Calu3 (cell line): ENCODE measurements around the gene PRELID3B. TPM values are rescaled to one million over a fixed set of nuclear protein-coding genes. Genes with fewer than 3 reads are reported as not detected.

ENCODE experiments used
- Bru-seq: library from RNA; stranded (reverse); fragments of 400-500 nt; gene quantifications from one replicate; lab custom pipeline; 2021; lab: Mats Ljungman, UMichigan
- BruChase-seq, 2 experiments: library from RNA; stranded (reverse); fragments of 400-500 nt; gene quantifications; one replicate each; lab custom pipeline; 2021; lab: Mats Ljungman, UMichigan
- BruUV-seq: library from RNA; stranded (reverse); fragments of 400-500 nt; replicated peaks from 2 replicates; lab custom pipeline; 2021; lab: Mats Ljungman, UMichigan
- CTCF ChIA-PET: fragments of 300-600 bp; sonication (Branson Sonifier 250); formaldehyde crosslinking; loops from one replicate; lab custom pipeline; 2022; ENCODE audit warnings: antibody characterized with exemption; lab: Charles Lee
- DNase-seq: peaks from one replicate; pipeline ENCODE4 v3.0.0; 2022
- H3K27ac Mint-ChIP-seq: one replicate; pipeline ENCODE4 v1.8.0; 2022; ENCODE audit warnings: mixed read lengths; ENCODE audit not compliant: unreplicated experiment
- H3K27me3 Mint-ChIP-seq: one replicate; pipeline ENCODE4 v1.8.0; 2022; ENCODE audit warnings: mixed read lengths; ENCODE audit not compliant: unreplicated experiment
- H3K36me3 Mint-ChIP-seq: one replicate; pipeline ENCODE4 v1.8.0; 2022; ENCODE audit warnings: mild to moderate bottlenecking, moderate library complexity, mixed read lengths; ENCODE audit not compliant: insufficient read depth, unreplicated experiment
- H3K4me1 Mint-ChIP-seq: one replicate; pipeline ENCODE4 v1.8.0; 2022; ENCODE audit warnings: mild to moderate bottlenecking, low read depth, mixed read lengths; ENCODE audit not compliant: unreplicated experiment
- H3K4me3 Mint-ChIP-seq: one replicate; pipeline ENCODE4 v1.8.0; 2022; ENCODE audit warnings: mild to moderate bottlenecking, low read depth, moderate library complexity, mixed read lengths; ENCODE audit not compliant: unreplicated experiment
- H3K9me3 Mint-ChIP-seq: one replicate; pipeline ENCODE4 v1.8.0; 2022; ENCODE audit warnings: low read depth, mixed read lengths; ENCODE audit not compliant: unreplicated experiment
- intact Hi-C: fragments of 100-400 bp; cut with micrococcal nuclease; formaldehyde crosslinking; loops from one replicate; pipeline ENCODE4 v1.10.0; 2022; ENCODE audit not compliant: unreplicated experiment
- long read RNA-seq: library from polyadenylated mRNA; stranded (forward); transcript quantifications from one replicate; pipeline ENCODE4 v2.0.0, GENCODE V29; 2022
- total RNA-seq: library from RNA; stranded (reverse); gene quantifications from 2 replicates; pipeline ENCODE4 v1.2.3, GENCODE V29; 2022
- TF ChIP-seq, protein P1 (sequence below): fragments of 200-600 bp; IDR thresholded peaks from one replicate; pipeline ENCODE4 v1.8.0; 2022; ENCODE audit warnings: antibody characterized with exemption; ENCODE audit not compliant: unreplicated experiment

PRELID3B gene
- total RNA-seq (128 and 136 TPM in 2 replicates), Bru-seq, nascent RNA (percentile 96 among the genes with signal in this experiment), BruChase-seq, experiment 1, labeled RNA remaining after a 6-hour chase (percentile 99 among the genes with signal in this experiment), BruChase-seq, experiment 2, labeled RNA remaining after a 2-hour chase (percentile 98 among the genes with signal in this experiment)
- long read RNA-seq, transcript PRELID3B-203 (6 exons, 704 nt): minor isoform, 8 of 213 reads
- long read RNA-seq, transcript PRELID3B-202 (5 exons, 943 nt): minor isoform, 12 of 213 reads
- long read RNA-seq, transcript PRELID3B-201 (6 exons, 2,626 nt): major isoform, 179 of 213 reads
- long read RNA-seq, partial matches to known transcripts: 2 of 213 reads
- long read RNA-seq, other reads (novel, unspliced or antisense): 12 of 213 reads

DNA sequence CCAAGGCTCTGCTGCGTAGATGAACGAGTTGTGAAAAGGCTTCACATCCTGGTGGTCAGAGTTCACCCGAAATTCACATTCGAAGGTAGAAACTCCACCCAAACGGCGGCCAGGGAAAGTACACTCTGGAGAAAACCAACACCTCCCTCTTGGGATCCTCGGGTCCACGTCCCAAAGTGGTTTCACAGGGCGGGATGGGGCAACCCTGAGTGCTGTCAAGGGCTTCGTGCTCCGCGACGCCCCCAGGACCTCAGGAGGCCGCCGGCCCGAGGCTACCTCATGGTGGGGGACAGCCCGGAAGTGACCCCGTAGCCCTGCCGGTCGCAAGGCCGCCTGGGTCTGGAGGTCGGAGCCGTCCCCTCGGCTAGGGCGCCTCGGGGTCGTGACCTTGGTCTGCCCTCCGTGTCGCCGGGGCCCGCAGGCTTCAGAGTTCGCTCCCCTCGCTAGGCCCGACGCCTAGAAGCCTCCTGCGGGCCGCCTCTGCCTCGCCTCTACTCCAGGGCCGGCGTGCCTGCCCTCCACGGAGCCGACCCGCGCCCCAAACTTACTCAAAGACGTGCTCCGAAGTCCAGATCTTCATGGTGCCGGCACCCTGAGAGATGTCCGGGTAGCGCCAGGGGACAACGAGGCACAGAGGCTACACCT lies at the start of gene PRELID3B:
Gene PRELID3B (minus strand): TSS at position 636 of the 645 bp plus-strand sequence. CDS start 56 bp downstream, at position 580.
- H3K27ac Mint-ChIP-seq: peak within 1 kb of the TSS; percentile 43
- intact Hi-C loops: no loop called here
- BruUV-seq: no TSS peak
- H3K4me3 Mint-ChIP-seq: peak within 1 kb of the TSS; percentile 63
- CTCF ChIA-PET: interaction anchor here (0.6 to 0.9 kb wide), 3 partner anchors 10 to 794 kb away, joined by 3 read pairs; partner anchors contain the start of gene ATP5F1E
- no peaks in the 10 kb centered on the region for H3K9me3 Mint-ChIP-seq
- TF ChIP-seq, protein P1, sequence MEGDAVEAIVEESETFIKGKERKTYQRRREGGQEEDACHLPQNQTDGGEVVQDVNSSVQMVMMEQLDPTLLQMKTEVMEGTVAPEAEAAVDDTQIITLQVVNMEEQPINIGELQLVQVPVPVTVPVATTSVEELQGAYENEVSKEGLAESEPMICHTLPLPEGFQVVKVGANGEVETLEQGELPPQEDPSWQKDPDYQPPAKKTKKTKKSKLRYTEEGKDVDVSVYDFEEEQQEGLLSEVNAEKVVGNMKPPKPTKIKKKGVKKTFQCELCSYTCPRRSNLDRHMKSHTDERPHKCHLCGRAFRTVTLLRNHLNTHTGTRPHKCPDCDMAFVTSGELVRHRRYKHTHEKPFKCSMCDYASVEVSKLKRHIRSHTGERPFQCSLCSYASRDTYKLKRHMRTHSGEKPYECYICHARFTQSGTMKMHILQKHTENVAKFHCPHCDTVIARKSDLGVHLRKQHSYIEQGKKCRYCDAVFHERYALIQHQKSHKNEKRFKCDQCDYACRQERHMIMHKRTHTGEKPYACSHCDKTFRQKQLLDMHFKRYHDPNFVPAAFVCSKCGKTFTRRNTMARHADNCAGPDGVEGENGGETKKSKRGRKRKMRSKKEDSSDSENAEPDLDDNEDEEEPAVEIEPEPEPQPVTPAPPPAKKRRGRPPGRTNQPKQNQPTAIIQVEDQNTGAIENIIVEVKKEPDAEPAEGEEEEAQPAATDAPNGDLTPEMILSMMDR: no peak
- peaks cover 4% of the 10 kb centered on the region for H3K27me3 Mint-ChIP-seq
- peaks cover 21% of the 10 kb centered on the region for H3K4me1 Mint-ChIP-seq
- H3K36me3 Mint-ChIP-seq: peaks cover 55% of the 10 kb centered on the region
- peak; percentile 45 for DNase-seq

DNA sequence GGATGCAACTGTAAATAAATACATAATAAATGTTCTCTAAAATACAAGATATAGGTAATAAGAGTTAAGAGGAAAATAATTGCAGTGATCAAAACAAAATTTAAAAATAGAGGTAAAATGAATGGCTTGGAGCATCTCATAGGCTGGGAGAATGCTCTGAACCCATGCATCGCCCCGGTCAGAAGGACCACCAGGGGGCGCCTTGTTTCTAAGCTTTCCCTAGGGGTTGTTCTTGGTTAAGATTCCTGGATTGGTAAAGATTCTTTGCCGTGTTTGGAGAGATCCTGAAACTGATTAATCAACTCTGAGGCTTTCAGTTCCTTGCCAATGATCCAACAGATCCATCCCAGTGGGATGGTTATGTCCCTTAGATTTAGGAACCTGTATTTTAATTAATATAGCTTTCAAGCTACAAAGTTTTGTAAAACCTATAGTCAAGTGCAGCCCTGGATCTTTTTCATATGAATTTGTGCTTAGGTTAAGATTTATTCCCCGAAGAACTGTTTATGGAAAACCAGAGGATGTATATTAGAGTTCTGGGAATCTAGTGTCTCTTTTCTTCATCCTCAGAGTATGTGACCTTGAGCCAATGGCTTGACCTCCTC lies 45.3 kb upstream of the PRELID3B start:
- BruUV-seq: no TSS peak
- H3K36me3 Mint-ChIP-seq: no peaks in the 10 kb centered on the region
- H3K27ac Mint-ChIP-seq: no peak overlapping the region
- no peaks in the 10 kb centered on the region for H3K4me1 Mint-ChIP-seq
- no peaks in the 10 kb centered on the region for H3K9me3 Mint-ChIP-seq
- TF ChIP-seq, protein P1: peak; percentile 86
- intact Hi-C loops: loop anchor here (1.0 to 5.0 kb wide), 7 partner anchors 39 to 367 kb away; no protein-coding TSS in a partner anchor
- CTCF ChIA-PET: interaction anchor here (0.6 to 1.7 kb wide), 15 partner anchors 8 to 408 kb away, joined by 3 to 30 read pairs (median 4); no protein-coding TSS in a partner anchor
- peaks cover 90% of the 10 kb centered on the region for H3K27me3 Mint-ChIP-seq
- DNase-seq: peak; percentile 93
- H3K4me3 Mint-ChIP-seq: no peak overlapping the region

DNA sequence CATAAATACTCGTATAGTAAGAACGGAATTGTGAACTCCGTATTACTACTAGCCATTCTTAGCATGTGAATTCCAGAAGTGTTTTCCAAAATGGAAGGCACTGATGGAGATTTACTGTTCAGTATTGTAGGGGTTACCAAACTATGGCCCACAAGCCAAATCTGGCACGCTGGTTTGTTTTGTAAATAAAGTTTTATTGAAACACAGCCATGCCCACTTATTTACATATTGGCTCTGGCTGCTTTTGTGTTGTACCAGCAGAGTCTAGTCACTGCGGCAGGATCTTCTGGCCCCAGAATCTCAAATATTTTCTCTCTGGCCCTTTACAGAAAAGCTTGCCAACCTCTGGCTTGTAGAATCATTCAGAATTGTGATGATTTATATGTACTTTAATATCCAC lies 44.3 kb upstream of the PRELID3B start:
- H3K27me3 Mint-ChIP-seq: peaks cover 84% of the 10 kb centered on the region
- no peak overlapping the region for H3K4me3 Mint-ChIP-seq
- TF ChIP-seq, protein P1: no peak
- intact Hi-C loops: loop anchor here (1.0 to 5.0 kb wide), 5 partner anchors 80 to 315 kb away; no protein-coding TSS in a partner anchor
- H3K4me1 Mint-ChIP-seq: no peaks in the 10 kb centered on the region
- BruUV-seq: no TSS peak
- no peak for DNase-seq
- CTCF ChIA-PET: interaction anchor here (1.0 to 1.7 kb wide), 6 partner anchors 9 to 369 kb away, joined by 3 to 30 read pairs (median 6); no protein-coding TSS in a partner anchor
- no peaks in the 10 kb centered on the region for H3K36me3 Mint-ChIP-seq
- H3K27ac Mint-ChIP-seq: no peak overlapping the region
- no peaks in the 10 kb centered on the region for H3K9me3 Mint-ChIP-seq
